NCI-H2227 treated with DMSO at 0.1 percent for 48 hours (cell line): ENCODE results near the gene DPYD.

Experiments
- DNase-seq: peaks from one replicate; lab custom pipeline; 2025; lab: John Stamatoyannopoulos, UW

DPYD gene

GRCh38 chr1:97433094-97433823 lies 487.6 kb downstream of the DPYD start:
- no peak for DNase-seq

GRCh38 chr1:97427371-97427770 lies 493.5 kb downstream of the DPYD start:
- no peak for DNase-seq

- DNase-seq: no peak
These were observed 496.6 kb downstream of the DPYD start for GRCh38 chr1:97424209-97424608.

- peak; percentile 97 for DNase-seq
These were observed 497.4 kb downstream of the DPYD start for GRCh38 chr1:97423403-97423802.

GRCh38 chr1:97417661-97418060 lies 503.2 kb downstream of the DPYD start:
- DNase-seq: no peak

GRCh38 chr1:97414682-97415312 lies 506.0 kb downstream of the DPYD start:
- no peak for DNase-seq

- no peak for DNase-seq
These were observed 508.1 kb downstream of the DPYD start for GRCh38 chr1:97412737-97413136.

GRCh38 chr1:97412166-97412565 lies 508.7 kb downstream of the DPYD start:
- DNase-seq: no peak

GRCh38 chr1:97396463-97396862 lies 524.4 kb downstream of the DPYD start:
- no peak for DNase-seq

- no peak for DNase-seq
These were observed 528.1 kb downstream of the DPYD start for GRCh38 chr1:97392701-97393100.

- DNase-seq: no peak
These were observed 535.1 kb downstream of the DPYD start for GRCh38 chr1:97385536-97386277.

- DNase-seq: no peak
These were observed 536.4 kb downstream of the DPYD start for GRCh38 chr1:97384294-97384968.

- DNase-seq: no peak
These were observed 537.0 kb downstream of the DPYD start for GRCh38 chr1:97383797-97384196.

- no peak for DNase-seq
These were observed 538.6 kb downstream of the DPYD start for GRCh38 chr1:97382206-97382605.

GRCh38 chr1:97379387-97380075 lies 541.3 kb downstream of the DPYD start:
- no peak for DNase-seq

- DNase-seq: no peak
These were observed 542.2 kb downstream of the DPYD start for GRCh38 chr1:97378596-97378995.

- DNase-seq: no peak
These were observed 543.3 kb downstream of the DPYD start for GRCh38 chr1:97377432-97378034.

- DNase-seq: no peak
These were observed 547.8 kb downstream of the DPYD start for GRCh38 chr1:97373000-97373399.

- DNase-seq: no peak
These were observed 548.3 kb downstream of the DPYD start for GRCh38 chr1:97372531-97372930.

- no peak for DNase-seq
These were observed 552.5 kb downstream of the DPYD start for GRCh38 chr1:97368296-97368695.

- DNase-seq: no peak
These were observed 553.9 kb downstream of the DPYD start for GRCh38 chr1:97366984-97367383.

- DNase-seq: no peak
These were observed 555.8 kb downstream of the DPYD start for GRCh38 chr1:97365026-97365425.
